Stimulated activated CD4-positive, alpha-beta T cell treated with anti-CD3 and anti-CD28 coated beads, Interleukin-12 subunit alpha, Interleukin-12 subunit beta, amount 100 ng/mL, for 48 hours (primary cell): Measurements from ENCODE around the gene PLA2G4D.

ENCODE experiments used
- DNase-seq, 3 donors: peaks; one replicate each; pipeline ENCODE4 v3.0.0-alpha.2; 2020; ENCODE audit warnings: low read depth in 2 of 3, low spot score in 1 of 3

The PLA2G4D gene, protein sequence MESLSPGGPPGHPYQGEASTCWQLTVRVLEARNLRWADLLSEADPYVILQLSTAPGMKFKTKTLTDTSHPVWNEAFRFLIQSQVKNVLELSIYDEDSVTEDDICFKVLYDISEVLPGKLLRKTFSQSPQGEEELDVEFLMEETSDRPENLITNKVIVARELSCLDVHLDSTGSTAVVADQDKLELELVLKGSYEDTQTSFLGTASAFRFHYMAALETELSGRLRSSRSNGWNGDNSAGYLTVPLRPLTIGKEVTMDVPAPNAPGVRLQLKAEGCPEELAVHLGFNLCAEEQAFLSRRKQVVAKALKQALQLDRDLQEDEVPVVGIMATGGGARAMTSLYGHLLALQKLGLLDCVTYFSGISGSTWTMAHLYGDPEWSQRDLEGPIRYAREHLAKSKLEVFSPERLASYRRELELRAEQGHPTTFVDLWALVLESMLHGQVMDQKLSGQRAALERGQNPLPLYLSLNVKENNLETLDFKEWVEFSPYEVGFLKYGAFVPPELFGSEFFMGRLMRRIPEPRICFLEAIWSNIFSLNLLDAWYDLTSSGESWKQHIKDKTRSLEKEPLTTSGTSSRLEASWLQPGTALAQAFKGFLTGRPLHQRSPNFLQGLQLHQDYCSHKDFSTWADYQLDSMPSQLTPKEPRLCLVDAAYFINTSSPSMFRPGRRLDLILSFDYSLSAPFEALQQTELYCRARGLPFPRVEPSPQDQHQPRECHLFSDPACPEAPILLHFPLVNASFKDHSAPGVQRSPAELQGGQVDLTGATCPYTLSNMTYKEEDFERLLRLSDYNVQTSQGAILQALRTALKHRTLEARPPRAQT

DNA sequence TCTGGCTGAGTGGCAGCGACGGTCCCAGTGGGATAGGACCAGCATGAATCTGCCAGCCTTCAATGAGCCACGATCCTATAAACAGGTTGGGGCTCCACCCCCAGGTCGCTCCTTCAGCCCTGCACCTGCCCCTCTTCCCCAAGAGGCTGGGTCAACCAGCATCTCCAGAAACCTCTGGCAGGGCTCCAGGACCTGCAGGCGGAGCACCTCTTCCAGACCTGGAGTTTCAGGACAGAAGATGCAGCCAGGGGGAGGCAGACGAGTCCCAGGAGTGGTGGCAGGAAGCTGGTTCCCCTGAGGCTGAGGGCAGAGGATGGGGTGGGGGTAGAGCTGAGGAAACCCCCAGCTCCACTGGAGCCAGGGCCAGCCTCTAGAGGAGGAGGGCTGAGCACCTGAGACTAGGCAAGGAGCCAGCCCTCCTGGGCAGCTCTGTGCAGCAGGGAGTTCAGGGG, at the start of gene PLA2G4D:
Gene PLA2G4D, minus strand, starts transcription at position 51 of the 452 bp plus-strand sequence. CDS start 103 bp downstream, outside the sequence.
- DNase-seq: no peak

DNA sequence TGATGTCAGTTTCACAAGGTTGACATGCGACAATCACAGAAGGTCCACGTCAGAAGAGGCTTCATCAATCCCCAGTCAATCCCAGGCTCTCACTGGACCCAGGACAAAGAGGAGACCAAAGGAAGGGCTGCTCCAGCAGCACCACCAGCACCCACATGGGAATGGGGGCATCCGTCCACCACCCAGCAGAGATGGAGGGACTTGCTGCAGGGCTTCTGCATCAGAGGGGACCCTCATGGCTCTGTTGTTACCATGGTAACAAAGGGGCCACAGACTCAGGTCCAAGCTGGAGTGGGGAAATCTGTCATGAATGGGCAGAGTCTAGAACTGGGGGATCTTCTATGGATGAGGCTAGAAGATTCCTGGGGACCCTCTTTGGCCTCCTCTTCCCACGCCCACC, 49.0 kb upstream of the PLA2G4D start:
- DNase-seq: no peak

DNA sequence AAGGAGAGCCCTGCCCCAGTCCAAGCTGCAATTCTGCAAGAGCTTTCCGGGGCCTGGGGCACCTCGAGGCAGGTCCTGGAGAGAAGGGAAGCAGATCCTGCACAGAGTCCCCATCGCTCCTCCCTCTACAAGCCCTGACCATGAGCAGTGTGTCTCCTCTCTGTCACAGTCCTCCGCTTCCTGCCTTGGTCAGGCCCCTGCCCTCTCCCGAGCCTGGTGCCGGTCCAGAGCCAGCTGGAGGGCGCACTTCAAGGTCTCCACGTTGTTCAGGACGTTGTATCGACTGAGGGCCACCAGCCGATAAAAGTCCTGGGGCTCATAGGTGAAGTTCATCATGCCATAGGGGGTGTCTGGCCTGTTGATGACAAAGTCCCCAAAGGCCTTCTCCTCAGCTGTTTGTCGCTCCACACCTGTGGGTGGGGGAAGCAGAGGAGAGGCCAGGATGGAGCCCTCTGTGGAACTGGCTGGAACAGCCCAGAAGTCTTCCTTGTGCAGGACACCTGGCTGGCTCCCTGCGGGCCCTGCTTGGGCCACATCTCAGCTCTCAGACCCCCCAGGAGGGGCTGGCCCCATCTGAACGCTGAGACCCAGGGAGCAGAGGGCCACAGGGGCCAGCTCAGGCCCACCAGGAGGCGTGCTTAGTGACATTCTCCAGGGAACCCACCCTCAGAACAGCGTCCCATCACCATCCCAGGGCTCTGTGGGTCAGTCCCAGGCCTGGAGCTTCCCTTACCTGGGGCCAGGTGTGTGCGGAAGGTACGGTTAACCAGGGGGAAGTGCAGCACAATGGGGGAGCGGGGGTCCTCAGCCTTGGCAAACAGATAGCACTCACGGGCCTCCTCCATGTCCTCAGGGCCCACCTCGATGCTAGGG, 47.7 kb upstream of the PLA2G4D start:
- no peak for DNase-seq

DNA sequence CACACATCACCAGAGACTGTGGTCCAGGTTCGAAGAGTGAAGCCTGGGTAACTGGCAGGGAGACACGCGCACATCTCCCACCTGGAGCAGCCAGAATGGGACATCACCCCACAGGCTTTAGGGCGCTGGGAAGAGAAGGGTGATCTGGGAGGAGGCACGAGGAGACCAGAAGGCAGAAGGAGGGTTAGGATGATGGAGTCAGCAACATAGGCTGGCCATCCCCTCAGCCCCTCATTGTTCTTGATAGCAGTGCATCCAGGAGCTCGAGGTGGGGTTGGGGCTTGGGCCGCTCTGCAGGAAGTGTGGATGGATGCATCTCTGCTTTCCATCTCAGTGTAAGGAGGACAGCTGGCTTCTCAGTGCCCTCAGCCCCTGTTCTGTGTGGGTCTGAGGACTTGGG, 46.9 kb upstream of the PLA2G4D start:
- no peak for DNase-seq

DNA sequence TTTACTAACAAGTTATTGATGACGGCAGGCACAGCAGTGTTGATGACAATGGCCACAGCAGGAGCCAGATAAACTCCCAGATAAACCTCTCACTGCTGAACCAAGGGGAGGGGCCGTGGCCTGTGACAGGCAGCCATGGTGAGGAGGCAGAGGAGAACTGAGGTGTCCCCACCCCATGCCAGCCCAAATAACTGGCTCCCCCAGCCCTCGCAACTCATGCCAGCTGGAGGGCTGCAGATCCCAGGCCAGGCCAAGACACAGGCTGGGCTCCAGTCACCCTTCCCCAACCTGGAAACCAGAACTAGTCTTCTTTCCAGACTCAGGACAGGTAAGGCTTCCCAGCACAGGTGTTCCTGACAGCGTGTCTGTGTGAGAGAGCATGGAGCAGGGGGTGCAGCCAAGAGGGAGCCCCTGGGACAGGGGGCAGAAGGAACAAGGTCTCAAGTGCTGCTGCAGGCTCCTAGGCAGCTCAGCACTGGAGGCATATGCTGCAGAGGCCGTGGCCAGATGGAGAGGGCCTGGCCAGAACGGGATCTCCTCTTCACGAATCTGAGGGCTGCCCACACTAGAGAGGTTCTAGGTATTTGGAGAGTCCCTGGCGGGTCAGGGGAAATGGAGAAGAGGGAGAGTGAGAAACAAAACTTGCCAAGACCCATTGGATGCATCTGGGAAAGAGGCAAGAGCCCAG, 46.2 kb upstream of the PLA2G4D start:
- DNase-seq: no peak

DNA sequence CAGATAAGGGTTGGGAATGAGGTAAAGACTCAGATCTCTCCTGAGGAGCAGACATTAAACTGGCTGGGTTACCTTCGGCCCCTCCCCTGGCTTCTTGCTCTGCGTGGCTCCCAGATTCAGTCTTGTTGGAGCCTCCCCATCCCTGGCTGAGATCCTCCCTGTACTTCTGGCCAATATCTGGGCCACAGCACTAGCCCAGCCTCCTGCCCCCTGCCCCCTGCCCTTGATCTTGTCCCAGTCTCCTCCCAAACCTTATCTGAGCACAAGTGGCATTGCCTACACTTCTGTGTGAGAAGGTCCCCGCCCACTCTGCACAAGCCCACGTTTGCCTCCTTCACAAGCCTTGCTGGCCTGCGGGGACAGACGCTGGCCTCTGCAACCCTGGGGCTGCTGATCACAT, 45.2 kb upstream of the PLA2G4D start:
- no peak for DNase-seq

DNA sequence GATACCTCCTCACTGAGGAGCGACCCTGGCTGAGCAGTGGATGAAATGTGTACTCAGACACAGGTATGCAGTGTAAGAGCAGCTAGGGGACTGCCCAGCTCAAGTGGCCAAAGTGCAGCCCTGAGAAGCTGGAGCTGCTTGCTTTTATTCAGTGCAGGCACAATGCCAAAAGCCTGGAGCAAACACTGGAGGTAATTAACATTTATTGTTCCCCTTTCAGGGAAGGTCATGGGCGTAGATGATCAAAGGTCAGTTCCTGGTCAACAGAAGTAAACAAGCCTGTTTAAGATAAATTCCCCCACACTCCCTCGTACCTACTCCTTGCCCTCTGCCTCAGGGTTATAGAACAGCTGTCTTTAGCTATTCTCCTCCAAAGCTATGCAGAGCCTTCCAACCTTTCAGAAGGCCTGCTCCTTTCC, 44.6 kb upstream of the PLA2G4D start:
- DNase-seq: no peak

DNA sequence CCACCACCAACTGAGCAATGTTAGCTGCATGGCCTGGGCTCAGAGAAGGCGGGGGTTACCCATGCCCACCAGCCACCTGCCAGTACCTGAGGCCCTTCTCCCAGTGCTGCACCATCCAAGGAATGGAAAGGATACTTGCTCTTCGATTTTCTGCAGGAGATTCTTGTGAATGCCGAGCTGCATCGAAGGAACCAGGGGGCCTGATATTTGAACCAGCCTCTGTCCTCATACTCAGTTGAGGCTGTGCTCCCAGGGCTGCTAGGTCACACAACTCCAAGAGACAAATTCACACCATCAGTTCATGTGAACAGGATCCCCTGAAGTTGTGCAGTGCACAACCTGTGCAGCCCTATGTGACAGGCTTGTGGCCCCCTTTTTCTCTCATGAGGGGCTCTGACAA, 44.0 kb upstream of the PLA2G4D start:
- no peak for DNase-seq

DNA sequence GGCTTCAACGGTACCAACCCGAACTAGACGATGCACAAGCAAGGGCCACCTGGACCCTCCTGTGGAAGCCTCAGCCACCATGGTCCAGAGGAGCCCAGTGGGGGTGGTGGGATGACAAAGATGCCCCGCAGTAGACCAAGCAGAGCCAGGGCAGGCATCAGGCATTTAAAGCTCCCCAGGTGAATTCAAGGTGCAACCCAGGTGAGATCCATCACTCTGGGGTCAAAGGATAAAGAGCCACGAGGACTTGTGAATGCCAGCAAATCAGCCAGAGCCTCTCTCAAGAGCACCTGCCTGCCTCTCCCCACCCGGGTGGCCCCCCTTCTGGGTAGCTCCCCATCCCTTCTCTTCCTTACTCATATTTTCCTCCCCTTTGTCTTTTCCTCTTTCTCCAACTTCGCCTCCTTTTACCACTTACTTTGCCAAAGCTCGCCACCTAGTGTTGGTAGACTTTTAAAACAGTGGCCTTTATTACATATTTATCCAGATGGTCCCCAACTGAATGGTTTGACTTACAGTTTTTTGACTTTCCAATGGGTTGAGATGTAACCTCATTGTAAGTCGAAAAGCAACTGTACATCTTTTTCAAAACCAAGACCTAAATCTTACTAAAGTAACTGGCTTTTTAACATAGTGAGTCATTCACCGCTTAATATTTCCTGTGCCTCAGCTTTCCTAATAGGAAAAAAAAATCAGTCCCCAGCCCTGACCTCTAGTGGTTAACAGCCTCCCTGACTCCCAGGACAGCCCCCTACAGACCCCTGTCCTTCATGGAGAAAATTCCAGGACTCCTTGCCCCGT, 43.3 kb upstream of the PLA2G4D start:
- peak in 2 of 3 donors; percentile 5 to 25 for DNase-seq

DNA sequence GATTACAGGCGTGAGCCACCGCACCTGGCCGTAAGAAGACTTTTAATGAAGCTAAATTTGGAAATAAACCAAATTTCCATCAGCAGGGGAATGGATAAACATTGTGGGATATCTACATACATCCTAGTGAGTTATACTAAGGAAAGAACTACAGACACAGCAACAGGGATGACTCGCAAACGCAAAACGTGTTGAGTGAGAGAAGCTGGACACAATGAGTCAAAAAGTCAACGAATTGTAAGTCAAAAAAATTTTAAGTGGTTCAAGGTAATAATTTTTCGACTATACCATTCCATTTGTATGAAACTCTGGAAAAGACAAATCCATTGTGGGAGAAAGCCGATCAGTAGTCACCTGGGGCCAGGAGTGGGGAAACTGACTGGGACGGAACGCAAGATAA, 42.2 kb upstream of the PLA2G4D start:
- no peak for DNase-seq

DNA sequence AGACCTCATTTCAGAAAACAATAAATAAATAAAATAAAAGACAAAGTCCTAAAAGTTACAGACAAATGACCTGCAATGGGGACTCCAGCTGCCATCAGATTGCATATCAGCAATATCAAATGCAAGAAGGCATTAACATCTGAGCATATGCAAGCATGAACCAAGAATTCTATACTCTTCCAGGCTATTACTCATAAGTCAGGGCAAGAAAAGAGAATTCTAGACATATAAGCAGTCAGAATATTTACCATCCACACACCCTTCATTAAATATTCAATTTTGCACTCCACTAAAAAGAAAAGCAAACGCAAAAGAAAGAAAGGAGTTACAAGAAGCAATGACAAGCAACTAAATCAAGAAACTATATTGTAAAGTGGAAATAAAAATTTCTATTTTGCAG, 41.0 kb upstream of the PLA2G4D start:
- DNase-seq: no peak

DNA sequence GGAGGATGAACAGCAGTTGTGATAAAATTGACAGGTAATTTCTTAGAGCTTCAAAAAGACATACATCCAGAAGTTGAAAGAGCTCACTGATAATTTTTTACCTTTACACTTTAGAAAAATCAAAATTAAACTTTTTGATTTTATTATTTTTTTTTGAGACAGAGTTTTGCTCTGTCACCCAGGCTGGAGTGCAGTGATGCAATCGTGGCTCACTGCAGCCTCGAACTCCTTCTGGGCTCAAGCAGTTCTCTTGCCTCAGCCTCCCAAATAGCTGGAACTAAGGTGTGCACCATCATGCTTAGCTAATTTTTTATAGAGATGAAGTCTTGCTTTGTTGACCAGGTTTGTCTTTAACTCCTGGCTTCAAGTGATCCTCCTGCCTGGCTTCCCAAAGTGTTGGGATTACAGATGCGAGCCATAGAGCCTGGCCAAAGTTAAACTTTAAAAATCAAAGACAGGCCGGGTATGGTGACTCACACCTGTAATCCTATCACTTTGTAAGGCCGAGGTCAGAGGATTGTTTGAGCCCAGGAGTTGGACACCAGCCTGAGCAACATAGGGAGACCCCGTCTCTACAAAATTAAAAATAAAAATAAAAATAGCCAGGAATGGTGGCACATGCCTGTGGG, 40.4 kb upstream of the PLA2G4D start:
- DNase-seq: no peak

DNA sequence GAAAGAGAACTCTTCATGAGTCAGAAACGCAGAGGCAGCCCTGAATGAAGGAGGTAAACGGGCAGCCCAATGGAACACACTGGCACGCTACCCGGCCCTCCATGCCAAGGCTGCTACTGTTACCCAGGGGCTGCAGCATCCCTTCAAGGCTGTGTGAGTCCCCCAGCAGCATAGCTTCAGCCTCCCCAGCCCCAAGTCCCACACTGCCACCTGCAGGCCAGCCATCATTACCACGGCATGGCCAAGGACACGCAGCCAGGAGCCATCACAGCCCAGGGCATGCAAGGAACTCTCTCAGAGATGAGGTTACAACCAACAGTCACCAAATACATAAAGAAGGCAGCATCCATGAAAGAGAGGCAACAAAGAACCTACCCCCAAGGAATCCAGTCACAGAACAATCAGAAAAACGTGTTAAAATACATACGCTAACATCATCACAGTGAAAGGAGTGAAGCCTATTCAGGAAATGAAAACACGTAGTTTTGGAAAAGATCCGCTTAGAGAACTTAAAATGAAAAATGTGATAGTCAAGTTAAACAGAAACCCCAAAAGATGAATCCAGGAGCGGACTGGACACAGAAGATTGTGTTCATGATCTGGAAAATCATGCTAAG, 39.6 kb upstream of the PLA2G4D start:
- peak; percentile 46 to 61 (median 49) for DNase-seq

DNA sequence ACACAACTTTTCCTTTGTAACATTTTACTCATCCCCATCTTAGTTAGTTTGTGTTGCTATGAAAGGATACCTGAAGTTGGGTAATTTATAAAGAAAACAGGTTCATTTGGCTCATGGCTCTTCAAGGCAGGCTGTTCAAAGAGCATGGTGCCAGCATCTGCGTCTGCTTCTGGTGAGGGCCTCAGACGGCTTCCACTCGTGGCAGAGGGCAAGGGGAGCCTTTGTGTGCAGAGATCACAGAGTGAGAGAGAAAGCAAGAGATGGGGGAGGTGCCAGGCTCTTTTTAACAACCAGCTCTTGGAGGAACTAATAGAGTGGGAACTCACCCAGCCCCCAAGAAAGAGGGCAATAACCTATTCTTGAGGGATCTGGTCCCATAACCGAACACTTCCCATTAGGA, 39.0 kb upstream of the PLA2G4D start:
- no peak for DNase-seq

DNA sequence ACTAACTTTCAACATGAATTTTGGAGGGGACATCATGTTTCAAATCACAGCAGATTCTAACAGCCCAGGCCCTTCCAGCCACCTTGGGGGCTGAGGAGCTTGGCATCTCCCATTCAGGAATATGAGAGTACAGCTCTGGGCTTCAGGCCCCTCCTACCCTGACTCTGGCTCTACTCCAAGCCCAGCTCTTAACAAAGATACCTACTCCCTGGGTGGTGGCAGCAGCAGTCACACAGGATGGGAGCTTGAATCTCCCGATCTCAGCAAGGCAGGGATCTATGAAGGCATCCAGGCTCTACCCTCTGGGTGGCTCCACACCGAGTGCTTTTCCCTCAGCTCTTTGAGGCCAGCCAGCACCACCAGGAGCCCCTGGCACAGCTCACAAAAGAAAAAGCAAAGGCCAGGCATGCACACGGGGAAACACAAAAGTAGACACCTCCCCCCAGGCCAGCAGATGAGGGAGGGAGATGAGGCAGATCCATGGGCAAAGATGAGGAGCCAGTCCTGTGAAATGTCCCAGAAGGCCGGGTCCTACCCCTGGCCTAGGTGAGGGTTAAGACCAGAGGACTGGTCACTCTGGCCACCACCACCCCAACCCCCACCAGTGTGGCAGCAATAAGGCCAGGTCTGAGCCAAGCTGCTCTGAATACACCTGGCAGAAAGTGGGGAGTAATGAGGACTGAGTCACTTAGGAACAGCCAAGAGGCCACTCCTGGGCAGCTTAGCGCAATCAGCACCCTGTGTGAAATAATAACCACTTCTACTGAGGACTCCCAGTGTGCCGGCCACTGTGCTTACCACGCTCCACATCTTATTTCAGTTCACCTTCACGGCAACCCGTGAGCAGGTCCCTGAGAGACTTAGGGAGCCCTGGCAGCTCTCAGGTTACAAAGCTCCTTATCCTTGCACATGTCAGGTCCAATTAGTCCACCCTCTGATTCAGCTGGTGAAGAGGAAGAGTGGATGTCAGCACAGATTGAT, 37.8 kb upstream of the PLA2G4D start:
- DNase-seq: no peak

DNA sequence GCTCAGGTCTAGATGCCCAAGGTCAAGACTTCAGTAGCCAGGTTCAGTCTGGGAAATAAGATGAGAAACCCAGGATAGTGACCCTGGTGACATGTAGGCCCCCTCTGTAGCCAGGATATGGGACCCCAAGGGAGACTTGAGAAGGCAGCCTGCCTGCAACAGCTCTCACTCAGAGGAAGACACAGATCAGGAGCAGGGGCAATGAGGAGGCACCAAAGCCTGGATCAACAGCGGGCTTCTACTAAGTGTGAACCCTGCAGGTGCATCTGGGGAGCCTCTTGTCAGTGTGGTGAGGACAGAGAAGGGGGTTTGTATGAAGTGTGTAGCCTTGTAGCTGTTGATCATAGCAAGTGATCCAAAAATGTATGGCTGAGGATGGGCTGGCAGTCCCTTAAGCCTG, 36.6 kb upstream of the PLA2G4D start:
- DNase-seq: no peak

DNA sequence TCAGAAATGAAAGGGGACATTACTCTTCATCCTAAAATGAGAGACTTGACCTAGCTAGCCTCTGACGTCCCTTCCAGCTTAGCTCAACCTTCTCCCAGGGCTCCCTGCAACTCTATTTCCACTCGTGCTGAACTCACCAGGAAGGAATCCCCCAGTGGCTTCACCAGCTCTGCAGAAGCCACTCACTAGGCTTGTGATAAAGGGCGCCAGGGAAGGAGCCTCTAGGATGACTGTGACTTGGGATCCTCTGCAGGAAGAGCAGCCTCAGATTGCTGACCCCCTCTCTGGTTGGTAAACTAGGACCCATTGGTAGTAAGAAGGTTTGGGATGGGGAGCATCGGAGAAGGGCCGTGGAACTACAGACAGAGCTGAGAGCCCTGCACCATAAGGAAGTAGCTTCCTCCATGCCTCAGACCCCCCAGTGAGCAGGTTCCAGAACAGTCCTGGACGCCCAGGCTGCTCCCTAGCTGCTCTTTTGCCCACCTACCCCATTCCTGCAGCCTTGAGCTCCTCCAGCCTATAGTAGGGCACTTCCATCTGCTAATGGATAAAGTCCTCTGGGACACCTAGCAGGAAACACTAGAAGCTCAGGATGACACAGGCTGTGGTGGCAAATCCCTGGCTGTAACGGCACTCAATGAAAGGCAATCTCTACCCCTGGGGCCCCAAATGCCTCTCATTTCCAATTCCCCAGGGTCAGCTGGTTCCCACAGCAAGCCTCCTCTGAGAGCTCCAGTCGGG, 36.1 kb upstream of the PLA2G4D start:
- DNase-seq: no peak
